Left ventricle myocardium superior (tissue), 1 donor: ENCODE results near the gene NAV3. TPM values are rescaled to one million over a fixed set of nuclear protein-coding genes. Genes with fewer than 3 reads are reported as not detected.
"Not testable (repeated sequence)": the region's sequence is repeated elsewhere in the genome, so short reads cannot be mapped to it uniquely, and the experiment has no call there.

Experiments
- ATAC-seq: fragments of 200-7000 bp; cut with Tn5 transposase; one replicate; pipeline ENCODE4 v1.9.1; 2020; ENCODE audit warnings: mild to moderate bottlenecking, moderate library complexity
- DNase-seq: peaks from one replicate; pipeline ENCODE4 v3.0.0-alpha.2; 2020
- intact Hi-C: fragments of 100-400 bp; cut with micrococcal nuclease; formaldehyde crosslinking; loops from one replicate; pipeline ENCODE4 v1.11.0; 2022
- total RNA-seq: library from RNA; stranded (reverse); fragmentation: NEBNext Ultra II Directional; extraction: Animal tissue kit (Norgen Biotek cat#: 25700); gene quantifications from one replicate; pipeline ENCODE4 v1.2.1, GENCODE V29; 2021
- donor health status: DM: no; HTN: yes; CAD: no; lungs with severe emphysema.

NAV3 gene
- total RNA-seq, 1 donor from 2014 or later: 3.3 TPM

DNA sequence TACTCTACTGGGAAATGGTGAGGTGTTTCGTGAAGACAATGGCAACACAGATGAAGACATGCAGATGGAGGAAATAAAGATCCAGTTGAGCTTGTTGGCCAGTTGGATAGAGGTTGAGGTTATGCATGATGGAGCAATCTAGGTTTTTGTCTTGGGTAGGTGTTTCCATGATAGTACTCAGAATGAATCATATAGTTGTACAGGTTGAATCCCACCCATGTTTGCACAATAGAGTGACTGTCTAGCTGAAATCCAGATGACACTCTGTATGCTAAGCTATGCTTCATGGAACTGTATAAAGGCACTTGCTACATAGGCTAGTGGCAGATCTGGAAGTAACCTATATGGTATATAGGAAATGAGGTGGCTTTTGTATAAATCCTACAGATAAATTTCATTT lies 264.9 kb downstream of the NAV3 start:
- intact Hi-C loops: no loop called here
- DNase-seq (no peak), ATAC-seq (no peak)

DNA sequence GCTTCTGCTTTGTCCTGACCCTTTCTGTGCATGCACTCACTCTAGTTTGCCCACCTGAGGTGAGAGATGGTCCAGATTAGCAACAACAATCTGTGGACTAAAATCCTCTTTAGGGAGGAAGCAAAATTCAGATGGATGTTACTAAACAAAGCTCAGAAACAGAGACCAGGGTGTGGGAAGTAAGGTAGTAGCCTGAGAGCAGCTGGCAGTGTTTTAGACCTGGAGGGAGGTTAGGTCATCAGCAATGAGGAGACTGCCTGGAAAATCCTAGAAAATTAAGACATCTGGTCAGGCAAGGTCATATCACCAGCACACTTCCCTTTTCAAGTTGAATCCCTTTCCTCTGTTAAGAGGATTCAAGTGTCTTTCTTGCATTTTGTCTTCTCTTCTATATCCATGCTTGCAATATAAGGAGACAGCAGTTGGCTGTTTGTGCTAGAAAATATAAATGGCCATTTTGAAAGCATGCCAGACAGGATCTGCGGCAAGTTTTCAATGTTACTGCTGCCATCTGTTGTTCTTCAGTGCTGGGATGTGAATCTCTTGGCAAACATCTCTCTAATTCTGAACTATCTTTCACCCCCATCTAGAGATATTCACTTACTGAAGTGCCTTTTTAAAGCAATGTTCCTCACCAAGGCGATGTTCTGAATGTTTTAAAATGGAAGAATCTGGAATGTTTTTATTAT lies 266.4 kb downstream of the NAV3 start:
- intact Hi-C loops: no loop called here
- DNase-seq: no peak
- no peak for ATAC-seq

DNA sequence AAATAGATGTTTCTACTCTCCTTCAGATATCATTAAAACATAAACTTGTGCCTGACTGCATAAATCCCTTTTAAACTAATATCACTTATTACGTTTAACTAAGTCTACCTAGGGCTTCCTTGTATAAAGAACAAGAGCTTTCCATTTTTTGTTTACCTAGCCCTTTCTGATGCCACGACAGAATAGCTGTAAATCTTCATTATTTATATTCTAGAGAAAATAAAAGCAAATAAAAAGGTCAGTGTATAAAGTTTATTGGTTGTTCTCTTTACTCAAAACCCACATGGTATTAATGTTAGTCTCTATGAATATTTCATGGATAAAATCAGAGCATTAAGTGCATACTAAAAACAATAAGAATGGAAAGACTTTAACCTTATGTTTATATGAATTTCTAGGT lies 269.1 kb downstream of the NAV3 start:
- intact Hi-C loops: no loop called here

DNA sequence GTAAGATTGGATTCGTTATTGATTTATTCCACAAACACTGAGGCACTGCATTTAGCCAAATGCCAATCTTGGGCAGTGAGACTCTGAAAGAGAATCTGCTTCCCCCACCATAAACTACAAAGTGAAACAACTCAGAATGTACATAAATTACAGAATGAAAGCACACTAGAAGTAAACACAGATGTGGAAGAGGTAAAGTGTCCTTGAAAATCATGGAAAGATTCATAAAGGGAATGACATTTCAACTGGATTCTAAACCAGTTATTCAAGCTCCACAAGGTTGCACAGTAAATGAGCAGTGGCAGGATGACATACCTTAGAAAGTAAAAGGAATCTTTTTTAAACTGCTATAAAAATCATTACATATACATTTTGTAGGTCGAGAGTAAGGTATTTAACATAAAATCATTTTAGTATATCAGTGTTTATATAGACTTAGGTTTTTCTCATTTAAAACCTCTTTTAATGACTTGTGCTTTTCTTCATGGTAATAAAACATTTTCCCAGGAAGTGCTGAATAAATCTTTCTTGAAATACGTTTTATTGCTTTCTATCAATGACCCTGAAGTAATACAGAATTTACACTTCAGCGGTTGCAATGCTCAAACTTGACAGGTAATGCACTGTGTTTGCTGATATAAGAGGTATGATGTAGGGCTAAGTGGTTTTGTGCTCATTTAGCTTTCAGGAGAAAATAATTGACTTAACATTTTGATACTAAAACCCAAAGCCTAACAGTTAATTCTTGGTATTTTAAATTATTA lies 270.6 kb downstream of the NAV3 start:
- intact Hi-C loops: no loop called here
- ATAC-seq: no peak
- no peak for DNase-seq

More for the DNA sequence above, 269.1 kb downstream of the NAV3 start:
- DNase-seq (no peak), ATAC-seq (no peak)

DNA sequence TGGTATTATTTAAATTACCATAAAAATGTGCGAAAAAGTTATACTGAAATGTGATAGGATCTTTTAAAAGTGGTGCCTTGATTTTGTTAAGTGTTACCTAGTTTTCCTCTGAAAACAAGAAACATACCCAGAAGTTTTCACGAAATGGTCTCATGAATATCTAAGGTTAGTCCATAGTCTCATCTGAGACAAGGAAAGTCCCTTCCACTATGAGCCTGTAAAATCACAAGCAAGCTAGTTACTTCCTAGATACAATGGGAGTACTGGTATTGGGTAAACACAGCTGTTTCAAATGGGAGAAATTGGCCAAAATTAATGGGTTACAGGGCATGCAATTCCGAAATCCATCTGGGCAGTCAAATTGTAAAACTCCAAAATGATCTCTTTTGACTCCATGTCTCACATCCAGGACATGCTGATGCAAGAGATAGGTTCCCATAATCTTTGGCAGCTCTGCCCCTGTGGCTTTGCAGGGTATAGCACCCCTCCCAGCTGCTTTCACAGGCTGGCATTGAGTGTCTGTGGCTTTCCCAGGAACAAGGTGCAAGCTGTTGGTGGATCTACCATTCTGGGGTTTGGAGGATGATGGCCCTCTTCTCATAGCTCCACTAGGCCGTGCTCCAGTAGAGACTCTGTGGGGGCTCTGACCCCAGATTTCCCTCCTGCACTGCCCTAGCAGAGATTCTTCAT lies 271.4 kb downstream of the NAV3 start:
- intact Hi-C loops: no loop called here
- no peak for DNase-seq
- no peak for ATAC-seq

DNA sequence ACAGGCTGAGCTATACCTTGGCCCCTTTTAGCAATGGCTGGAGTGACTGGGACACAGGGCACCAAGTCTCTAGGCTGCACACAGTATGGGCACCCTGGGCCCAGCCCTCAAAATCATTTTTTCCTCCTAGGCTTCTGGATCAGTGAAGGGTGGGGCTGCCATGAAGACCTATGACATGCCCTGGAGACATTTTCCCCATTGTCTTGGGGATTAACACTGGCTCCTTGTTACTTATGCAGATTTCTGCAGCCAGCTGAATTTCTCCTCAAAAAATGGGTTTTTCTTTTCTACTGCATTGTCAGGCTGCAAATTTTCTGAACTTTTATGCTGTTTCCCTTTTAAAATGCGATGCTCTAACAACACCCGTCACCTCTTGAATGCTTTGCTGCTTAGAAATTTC lies 272.1 kb downstream of the NAV3 start:
- ATAC-seq, intact Hi-C loops, DNase-seq: not testable (repeated sequence)

DNA sequence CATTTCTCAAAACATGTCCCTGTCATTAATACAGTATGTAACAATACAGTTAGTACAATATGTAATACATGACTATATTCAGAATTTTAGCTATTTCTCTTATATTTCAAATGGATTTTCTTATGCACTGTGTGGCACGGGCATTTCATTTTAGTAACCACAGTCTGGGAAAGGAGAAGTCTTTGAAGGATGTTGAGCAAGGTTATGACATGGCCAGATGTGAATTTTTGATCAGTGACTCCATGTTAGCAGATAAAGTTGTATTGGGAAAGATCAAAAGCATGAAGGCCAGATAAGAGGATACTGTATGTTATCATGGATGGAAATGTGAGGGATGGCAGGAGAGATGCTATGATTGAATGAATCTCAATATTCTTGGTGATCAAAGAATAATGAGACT lies 285.2 kb downstream of the NAV3 start:
- DNase-seq: no peak
- intact Hi-C loops: no loop called here

DNA sequence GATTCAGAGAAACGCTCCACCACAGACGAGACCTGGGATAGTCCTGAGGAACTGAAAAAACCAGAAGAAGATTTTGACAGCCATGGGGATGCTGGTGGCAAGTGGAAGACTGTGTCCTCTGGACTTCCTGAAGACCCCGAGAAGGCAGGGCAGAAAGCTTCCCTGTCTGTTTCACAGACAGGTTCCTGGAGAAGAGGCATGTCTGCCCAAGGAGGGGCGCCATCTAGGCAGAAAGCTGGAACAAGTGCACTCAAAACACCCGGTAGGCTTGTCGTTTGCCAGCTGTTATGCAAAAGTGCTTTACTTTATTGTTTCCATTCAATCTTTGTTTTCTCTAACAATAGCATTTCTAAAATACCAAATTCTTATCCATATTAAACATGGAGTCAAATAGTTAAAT lies 287.3 kb downstream of the NAV3 start:
- ATAC-seq (no peak), DNase-seq (no peak)
- intact Hi-C loops: no loop called here

More for the DNA sequence above, 285.2 kb downstream of the NAV3 start:
- ATAC-seq: no peak

DNA sequence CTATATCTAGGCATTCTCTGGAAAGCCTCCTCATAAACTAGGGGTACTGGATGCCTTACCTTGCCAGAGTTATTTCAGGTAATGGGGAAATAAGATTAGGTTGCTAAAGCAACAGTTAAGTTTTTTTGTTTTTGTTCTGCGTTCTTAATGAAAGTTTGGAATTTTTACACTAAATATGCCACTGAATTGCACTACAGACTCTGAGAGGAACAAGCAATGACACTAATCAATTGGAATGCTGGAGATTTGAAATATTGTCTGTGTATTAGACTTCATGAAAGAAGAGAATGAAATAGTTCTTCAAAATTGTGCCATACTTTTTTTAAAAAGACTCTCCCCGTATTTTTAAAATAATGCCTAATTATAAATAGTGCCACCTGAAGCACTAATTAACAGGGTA lies 287.8 kb downstream of the NAV3 start:
- no peak for ATAC-seq
- no peak for DNase-seq
- intact Hi-C loops: no loop called here

DNA sequence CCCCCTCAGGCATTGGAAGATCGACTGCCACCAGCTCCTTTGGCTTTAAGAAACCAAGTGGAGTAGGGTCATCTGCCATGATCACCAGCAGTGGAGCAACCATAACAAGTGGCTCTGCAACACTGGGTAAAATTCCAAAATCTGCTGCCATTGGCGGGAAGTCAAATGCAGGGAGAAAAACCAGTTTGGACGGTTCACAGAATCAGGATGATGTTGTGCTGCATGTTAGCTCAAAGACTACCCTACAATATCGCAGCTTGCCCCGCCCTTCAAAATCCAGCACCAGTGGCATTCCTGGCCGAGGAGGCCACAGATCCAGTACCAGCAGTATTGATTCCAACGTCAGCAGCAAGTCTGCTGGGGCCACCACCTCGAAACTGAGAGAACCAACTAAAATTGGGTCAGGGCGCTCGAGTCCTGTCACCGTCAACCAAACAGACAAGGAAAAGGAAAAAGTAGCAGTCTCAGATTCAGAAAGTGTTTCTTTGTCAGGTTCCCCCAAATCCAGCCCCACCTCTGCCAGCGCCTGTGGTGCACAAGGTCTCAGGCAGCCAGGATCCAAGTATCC lies 288.7 kb downstream of the NAV3 start:
- no peak for ATAC-seq
- intact Hi-C loops: no loop called here
- no peak for DNase-seq

DNA sequence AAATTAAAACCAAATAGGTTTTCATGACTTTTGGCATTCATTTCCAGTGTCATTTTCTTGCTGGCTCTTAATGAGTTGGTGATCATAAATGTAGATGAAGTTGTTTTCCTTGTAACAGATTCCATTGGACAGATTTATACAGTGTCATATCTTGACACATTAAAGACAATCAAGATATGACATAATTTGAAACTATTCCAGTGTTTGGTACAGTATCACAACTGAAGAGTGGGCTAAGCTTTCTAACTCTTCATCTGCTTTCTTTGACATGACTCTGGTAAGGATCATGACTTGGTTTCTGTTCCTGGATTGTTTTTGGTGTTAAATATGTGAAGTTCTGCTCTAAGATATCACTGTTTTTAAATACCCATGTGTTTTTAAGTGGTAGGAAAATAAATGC lies 289.6 kb downstream of the NAV3 start:
- intact Hi-C loops: no loop called here
- DNase-seq (no peak), ATAC-seq (no peak)

DNA sequence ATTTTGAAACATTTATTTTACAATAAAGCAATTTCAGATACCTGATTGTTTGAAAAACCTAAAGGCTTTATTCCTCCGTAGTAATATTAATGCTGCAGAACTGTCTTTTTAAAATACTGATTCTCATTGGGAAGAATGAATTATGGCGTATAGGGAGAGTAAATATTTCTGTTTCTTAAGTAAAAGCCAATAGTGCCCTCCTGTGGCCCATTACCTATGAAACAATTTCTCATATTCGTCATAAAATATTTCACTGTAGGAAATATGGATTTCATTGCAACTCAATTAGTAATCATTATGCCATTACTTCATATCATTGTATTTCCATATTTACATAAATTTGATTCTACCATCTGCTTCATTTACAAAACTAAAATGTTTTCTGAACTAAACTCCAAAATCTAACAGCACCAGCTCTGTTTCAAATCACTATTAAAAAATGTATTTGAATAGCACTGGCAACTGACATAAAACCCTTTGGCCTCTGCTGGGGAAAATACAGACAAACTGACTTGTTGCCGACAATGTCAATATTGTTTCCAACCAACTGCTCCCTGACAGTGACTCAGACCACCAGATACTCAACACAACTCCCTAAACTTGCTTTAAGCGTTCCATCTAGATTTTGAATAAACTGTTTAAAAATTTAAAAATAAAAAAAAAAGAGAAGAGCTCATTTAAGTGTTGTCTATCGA lies 290.3 kb downstream of the NAV3 start:
- intact Hi-C loops: no loop called here
- DNase-seq: no peak
- ATAC-seq: no peak

DNA sequence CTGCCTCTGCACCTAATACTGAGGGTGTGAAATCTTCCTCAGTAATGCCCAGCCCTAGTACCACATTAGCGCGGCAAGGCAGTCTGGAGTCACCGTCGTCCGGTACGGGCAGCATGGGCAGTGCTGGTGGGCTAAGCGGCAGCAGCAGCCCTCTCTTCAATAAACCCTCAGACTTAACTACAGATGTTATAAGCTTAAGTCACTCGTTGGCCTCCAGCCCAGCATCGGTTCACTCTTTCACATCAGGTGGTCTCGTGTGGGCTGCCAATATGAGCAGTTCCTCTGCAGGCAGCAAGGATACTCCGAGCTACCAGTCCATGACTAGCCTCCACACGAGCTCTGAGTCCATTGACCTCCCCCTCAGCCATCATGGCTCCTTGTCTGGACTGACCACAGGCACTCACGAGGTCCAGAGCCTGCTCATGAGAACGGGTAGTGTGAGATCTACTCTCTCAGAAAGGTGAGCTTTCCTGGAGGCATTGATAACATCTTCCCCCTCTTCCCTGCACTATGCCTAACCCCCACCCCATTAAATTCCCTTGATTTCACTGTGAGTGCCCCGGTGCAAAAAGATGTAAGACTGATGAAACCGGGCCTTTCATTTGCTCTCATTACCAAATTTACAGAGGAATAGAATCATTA lies 291.4 kb downstream of the NAV3 start:
- intact Hi-C loops: no loop called here
- ATAC-seq (no peak), DNase-seq (no peak)

DNA sequence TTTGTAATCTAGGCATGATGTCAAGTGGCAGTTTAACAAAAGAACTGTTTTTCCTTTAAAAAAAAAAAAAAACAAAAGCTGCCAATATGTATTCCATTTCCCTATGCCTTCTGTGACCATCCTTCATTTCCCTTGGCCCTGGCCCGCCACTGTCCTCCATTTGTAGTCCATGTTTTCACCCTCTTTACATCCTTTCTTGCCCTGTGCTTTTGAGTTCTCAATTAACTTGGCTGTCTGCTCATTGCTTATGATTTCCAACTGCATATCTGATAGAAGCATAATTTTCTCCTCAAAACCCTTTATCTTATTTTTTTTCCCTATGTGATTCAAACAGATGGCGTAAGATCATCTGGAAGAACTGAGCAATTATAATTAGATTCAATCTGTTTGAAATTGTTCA lies 297.5 kb downstream of the NAV3 start:
- DNase-seq (no peak), ATAC-seq (no peak)
- intact Hi-C loops: no loop called here

DNA sequence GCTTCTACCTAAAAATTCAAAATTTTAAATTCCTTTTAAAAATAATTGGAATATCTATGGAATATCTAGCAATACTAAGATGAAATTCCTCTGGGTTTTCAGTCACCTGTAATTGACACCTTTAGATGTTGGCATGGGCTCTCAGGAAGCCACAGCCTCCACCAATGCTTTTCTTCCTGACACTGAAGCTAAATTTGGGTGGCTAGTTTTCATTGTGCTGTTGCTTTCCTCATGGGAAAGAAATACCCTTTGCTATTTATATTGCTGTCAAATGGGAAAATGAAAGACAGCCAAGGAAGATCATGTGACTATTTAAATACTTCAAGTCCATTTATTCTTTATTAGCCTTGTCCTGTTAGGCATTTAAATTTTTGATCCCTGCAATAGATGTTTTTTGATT lies 313.0 kb downstream of the NAV3 start:
- intact Hi-C loops: no loop called here
- ATAC-seq (peak; percentile 33), DNase-seq (no peak)

DNA sequence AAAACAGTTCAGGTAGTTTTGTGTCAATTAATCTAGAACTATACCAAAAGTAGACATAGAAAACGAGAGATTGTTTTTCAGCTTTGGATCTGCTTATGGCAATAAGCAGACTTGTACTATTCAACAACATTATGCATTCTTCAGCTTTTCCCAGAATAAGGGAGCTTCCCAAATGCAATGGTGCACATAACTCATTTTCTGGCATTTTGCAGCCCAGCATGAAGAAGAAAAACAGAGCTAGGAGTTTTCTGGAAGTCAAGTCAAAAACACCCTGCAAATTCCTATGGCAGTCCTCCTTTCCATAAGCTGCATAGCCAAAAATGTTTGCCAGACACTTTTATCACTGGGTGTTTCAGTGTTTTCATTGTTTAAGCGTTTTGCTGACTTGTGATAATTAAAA lies 314.7 kb downstream of the NAV3 start:
- ATAC-seq: no peak
- DNase-seq: no peak
- intact Hi-C loops: no loop called here

DNA sequence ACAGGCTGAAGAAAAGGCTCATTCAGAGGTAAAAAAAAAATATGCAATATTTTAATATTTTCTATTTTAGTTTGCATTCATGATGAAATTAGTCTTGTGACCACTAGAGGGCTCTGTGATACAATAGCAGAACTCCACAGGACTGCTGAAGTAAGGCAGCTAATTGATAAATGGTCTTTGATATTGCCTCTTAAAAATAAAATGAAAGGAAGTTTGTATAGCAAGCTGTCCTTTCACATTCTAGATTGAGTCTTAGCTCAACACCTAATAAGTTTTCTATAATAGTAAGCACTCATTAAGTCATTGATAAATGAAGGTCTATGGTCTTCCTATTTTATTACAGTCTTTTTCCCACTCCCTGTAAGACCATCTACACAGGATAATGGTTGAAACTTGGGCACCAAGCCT lies 315.7 kb downstream of the NAV3 start:
- no peak for ATAC-seq
- no peak for DNase-seq
- intact Hi-C loops: no loop called here

DNA sequence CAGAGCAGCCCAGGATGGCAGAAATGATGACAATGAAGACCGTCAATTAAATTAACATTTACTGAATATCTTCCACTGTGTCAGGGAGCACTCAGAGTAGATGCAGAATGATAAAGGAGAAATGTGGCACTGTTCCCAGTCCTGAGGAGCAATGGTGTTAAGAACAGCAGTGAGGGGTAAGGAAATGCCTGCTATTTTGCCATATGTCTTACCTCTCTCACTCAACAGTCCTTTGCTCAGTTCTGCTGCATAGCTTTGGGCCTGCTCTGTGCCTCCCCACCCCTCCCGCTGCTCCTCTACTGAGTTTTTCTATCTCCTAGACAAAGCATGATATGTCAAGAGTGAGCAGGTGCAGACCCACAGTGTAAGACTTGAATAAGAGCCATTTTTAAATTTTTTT lies 318.8 kb downstream of the NAV3 start:
- DNase-seq (no peak), ATAC-seq (peak; percentile 20)
- intact Hi-C loops: no loop called here

DNA sequence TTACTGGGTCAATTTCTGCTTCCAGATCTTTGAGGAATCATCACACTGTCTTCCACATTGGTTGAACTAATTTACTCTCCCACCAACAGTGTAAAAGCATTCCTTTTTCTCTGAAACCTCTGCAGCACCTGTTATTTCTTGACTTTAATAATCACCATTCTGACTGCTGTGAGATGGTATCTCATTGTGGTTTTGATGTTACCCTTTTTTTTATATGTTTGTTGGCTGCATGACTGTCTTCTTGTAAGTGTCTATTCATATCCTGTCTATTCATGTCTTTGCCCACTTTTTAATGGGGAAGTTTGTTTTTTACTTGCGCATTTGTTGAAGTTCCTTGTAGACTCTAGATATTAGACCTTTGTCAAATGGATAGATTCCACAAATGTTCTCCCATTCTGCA lies 324.9 kb downstream of the NAV3 start:
- DNase-seq (no peak), ATAC-seq (no peak)
- intact Hi-C loops: no loop called here
